Keratinocyte (primary cell): ENCODE data around the gene PPFIA1. TPM values are rescaled to one million over a fixed set of nuclear protein-coding genes. Genes with fewer than 3 reads are reported as not detected.

Experiments
- DNase-seq: peaks from one replicate; pipeline ENCODE4 v3.0.0-alpha.2; 2011; ENCODE audit warnings: low read depth, missing footprints, low spot score
- FAIRE-seq: peaks from 2 replicates; lab custom pipeline; 2011; peaks lifted over from hg19 to GRCh38; lab: Jason Lieb, UNC
- H2AFZ ChIP-seq: 2 replicates; pipeline ENCODE4 v1.6.0; 2012; ENCODE audit warnings: low read length, control low read depth, inconsistent platforms; ENCODE audit not compliant: control insufficient read depth
- H3K27ac ChIP-seq: 2 replicates; pipeline ENCODE4 v1.5.1; 2011; ENCODE audit warnings: low read length; ENCODE audit not compliant: control insufficient read depth, insufficient read depth
- H3K27me3 ChIP-seq: 3 replicates; pipeline ENCODE4 v1.6.0; 2011; ENCODE audit warnings: low read length; ENCODE audit not compliant: control insufficient read depth, insufficient read depth; ENCODE audit errors: extremely low read depth
- H3K36me3 ChIP-seq, 2 experiments: 2 replicates in 1 of 2; 3 replicates in 1 of 2; pipeline ENCODE4 v1.5.1; 2011; ENCODE audit warnings: low read length in 2 of 2, mild to moderate bottlenecking in 1 of 2; ENCODE audit not compliant: control insufficient read depth in 2 of 2, insufficient read depth in 2 of 2; ENCODE audit errors: extremely low read depth in 1 of 2
- H3K4me1 ChIP-seq: 3 replicates; pipeline ENCODE4 v1.5.1; 2011; ENCODE audit warnings: low read length; ENCODE audit not compliant: control insufficient read depth, insufficient read depth; ENCODE audit errors: extremely low read depth
- H3K4me2 ChIP-seq: 3 replicates; pipeline ENCODE4 v1.6.0; 2011; ENCODE audit warnings: low read depth, low read length; ENCODE audit not compliant: control insufficient read depth, insufficient read depth; ENCODE audit errors: extremely low read depth
- H3K4me3 ChIP-seq, 3 experiments: fragments of 200-600 bp in 1 of 3; sonication (generic) in 1 of 3; 2 replicates in 2 of 3; 3 replicates in 1 of 3; pipeline ENCODE4 v1.5.1; 2011 to 2016; ENCODE audit warnings: low read length in 3 of 3, mild to moderate bottlenecking in 3 of 3, control low read depth in 2 of 3, inconsistent platforms in 1 of 3, low read depth in 1 of 3, mixed read lengths in 1 of 3, mixed run types in 1 of 3, moderate library complexity in 1 of 3; ENCODE audit not compliant: control insufficient read depth in 2 of 3, insufficient read depth in 2 of 3; ENCODE audit errors: extremely low read depth in 1 of 3
- H3K79me2 ChIP-seq: 2 replicates; pipeline ENCODE4 v1.6.0; 2012; ENCODE audit warnings: low read length; ENCODE audit not compliant: control insufficient read depth, insufficient read depth
- H3K9ac ChIP-seq: 3 replicates; pipeline ENCODE4 v1.6.0; 2011; ENCODE audit warnings: low read length; ENCODE audit not compliant: control insufficient read depth, insufficient read depth; ENCODE audit errors: extremely low read depth
- H3K9me1 ChIP-seq: 3 replicates; pipeline ENCODE4 v1.6.0; 2011; ENCODE audit warnings: low read length; ENCODE audit not compliant: control insufficient read depth, insufficient read depth; ENCODE audit errors: extremely low read depth
- H3K9me3 ChIP-seq: 2 replicates; pipeline ENCODE4 v1.5.1; 2012; ENCODE audit warnings: low read depth, low read length; ENCODE audit not compliant: control insufficient read depth
- H4K20me1 ChIP-seq: 3 replicates; pipeline ENCODE4 v1.6.0; 2011; ENCODE audit warnings: low read length; ENCODE audit not compliant: control insufficient read depth, insufficient read depth; ENCODE audit errors: extremely low read depth
- CTCF ChIP-seq, 3 experiments: IDR thresholded peaks in 1 of 3; conservative IDR thresholded peaks in 1 of 3; optimal IDR thresholded peaks in 1 of 3; 2 replicates in 2 of 3; 3 replicates in 1 of 3; pipeline versions ENCODE3 to v1.5.1; 2011; ENCODE audit warnings: low read length in 3 of 3, mild to moderate bottlenecking in 3 of 3, moderate library complexity in 2 of 3, control low read depth in 1 of 3, inconsistent platforms in 1 of 3; ENCODE audit not compliant: insufficient read depth in 2 of 3; ENCODE audit errors: extremely low read depth in 1 of 3
- EZH2 ChIP-seq: IDR thresholded peaks from one replicate; pipeline ENCODE4 v1.6.1; 2012; ENCODE audit warnings: inconsistent platforms, mild to moderate bottlenecking, low read length, moderate library complexity
- dilution Hi-C: fragments of 300-500 bp; cut with MboI; formaldehyde crosslinking; loops from one replicate; pipeline ENCODE4 v1.7.0; 2020; ENCODE audit warnings: low sequenced_read_pairs; ENCODE audit not compliant: extremely low pct_ligation_motif_present
- polyA plus RNA-seq, 5 experiments: library from polyadenylated mRNA; depleted of rRNA in 3 of 5; stranded (reverse) in 3 of 5; stranded (forward) in 1 of 5; unstranded in 1 of 5; fragments of >200 nt; gene quantifications; 1 replicate in 1 of 5; 2 replicates in 3 of 5; 3 replicates in 1 of 5; pipeline versions ENCODE4 v1.2.1 to v1.2.3, GENCODE V29; 2011 to 2012; ENCODE audit warnings: missing spikeins in 2 of 5, low read depth in 1 of 5, low replicate concordance in 1 of 5

The PPFIA1 gene
- polyA plus RNA-seq, 1 donor (not counting 4 experiments of a cell fraction or from before 2014, with no cell fraction given): 27.6 TPM

- no peaks in the 10 kb centered on the region for H3K9me3 ChIP-seq
- H3K27ac ChIP-seq: no peak overlapping the region
- H3K4me2 ChIP-seq: no peak overlapping the region
- TF ChIP-seq CTCF (optimal IDR thresholded peaks at IDR 0.05 in 1 of 3, IDR thresholded peaks at IDR 0.05 in 1 of 3, conservative IDR thresholded peaks at IDR 0.05 in 1 of 3; ENCODE audit: extremely low read depth in 1 of 3, insufficient read depth in 2 of 3, low read length in 3 of 3): no peak
- TF ChIP-seq EZH2: no peak
- dilution Hi-C loops: no loop called here
- H3K4me1 ChIP-seq: no peaks in the 10 kb centered on the region
- no peaks in the 10 kb centered on the region for H3K9me1 ChIP-seq
- H2AFZ ChIP-seq: no peak overlapping the region
- H4K20me1 ChIP-seq: peaks cover 12% of the 10 kb centered on the region
- H3K79me2 ChIP-seq: peaks cover 46% of the 10 kb centered on the region
- H3K9ac ChIP-seq: no peak overlapping the region
- no peak for DNase-seq
- no peaks in the 10 kb centered on the region for H3K27me3 ChIP-seq
- FAIRE-seq: no peak
- H3K36me3 ChIP-seq: peaks cover 62 to 76% of the 10 kb centered on the region in 2 experiments
- H3K4me3 ChIP-seq: no peak overlapping the region
These were observed 149.0 kb downstream of the PPFIA1 start for GRCh38 chr11:70419307-70420007.

DNA sequence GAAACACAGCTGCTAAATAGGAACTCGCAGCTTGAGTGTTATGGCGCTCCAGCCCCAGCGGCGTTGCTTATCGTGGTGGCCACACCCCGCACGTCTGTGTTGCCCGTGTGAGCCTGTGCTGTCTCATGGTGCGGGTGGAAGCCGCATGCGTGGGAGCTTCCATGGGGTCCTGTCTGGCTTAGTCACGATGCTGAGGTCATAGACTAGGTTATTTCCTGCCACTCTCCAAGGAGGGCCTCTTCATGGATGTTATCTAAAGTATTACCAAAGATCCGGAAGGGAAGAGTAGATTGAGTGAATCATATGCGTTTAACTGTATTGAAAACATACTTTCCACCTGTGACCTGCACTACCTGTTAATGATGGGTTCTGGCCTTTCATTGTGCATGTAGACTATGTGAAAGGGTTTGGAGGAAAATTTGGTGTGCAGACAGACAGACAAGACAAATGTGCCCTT lies 149.5 kb downstream of the PPFIA1 start:
- Histone ChIP-seq H3K79me2 (peaks cover 47% of the 10 kb centered on the region), H3K27me3 (no peaks in the 10 kb centered on the region), H3K4me1 (no peaks in the 10 kb centered on the region), H3K9ac (no peak overlapping the region), H3K9me3 (no peaks in the 10 kb centered on the region), H3K27ac (no peak overlapping the region), H2AFZ (no peak overlapping the region), H4K20me1 (peaks cover 15% of the 10 kb centered on the region), H3K4me2 (no peak overlapping the region), H3K36me3 (peaks cover 61 to 74% of the 10 kb centered on the region in 2 experiments), H3K4me3 (no peak overlapping the region), H3K9me1 (no peaks in the 10 kb centered on the region)
- no peak for TF ChIP-seq CTCF (optimal IDR thresholded peaks at IDR 0.05 in 1 of 3, IDR thresholded peaks at IDR 0.05 in 1 of 3, conservative IDR thresholded peaks at IDR 0.05 in 1 of 3; ENCODE audit: extremely low read depth in 1 of 3, insufficient read depth in 2 of 3, low read length in 3 of 3)
- TF ChIP-seq EZH2: no peak
- DNase-seq: no peak
- dilution Hi-C loops: no loop called here
- FAIRE-seq: no peak
